H9 (cell line): ENCODE data around the gene KCNH2. TPM values are rescaled to one million over a fixed set of nuclear protein-coding genes. Genes with fewer than 3 reads are reported as not detected.

Source experiments
- DNase-seq: peaks from one replicate; pipeline ENCODE4 v3.0.0-alpha.2; 2017
- H2AFZ ChIP-seq: one replicate; pipeline ENCODE4 v1.6.1; 2013; ENCODE audit warnings: mild to moderate bottlenecking, low read length, control low read depth, moderate library complexity
- H2AK5ac ChIP-seq: 2 replicates; pipeline ENCODE4 v1.6.1; 2013; ENCODE audit warnings: low read length, control low read depth, mixed read lengths; ENCODE audit not compliant: insufficient read length
- H2BK120ac ChIP-seq: one replicate; pipeline ENCODE4 v1.6.1; 2013; ENCODE audit warnings: low read depth, mild to moderate bottlenecking, low read length, control low read depth, inconsistent platforms; ENCODE audit not compliant: poor library complexity, severe bottlenecking
- H2BK12ac ChIP-seq: 2 replicates; pipeline ENCODE4 v1.6.1; 2013; ENCODE audit warnings: low read length, control low read depth, mixed read lengths, low read depth; ENCODE audit not compliant: insufficient read length
- H2BK15ac ChIP-seq: 2 replicates; pipeline ENCODE4 v1.6.1; 2013; ENCODE audit warnings: low read depth, low read length, control low read depth
- H2BK20ac ChIP-seq: one replicate; pipeline ENCODE4 v1.6.1; 2013; ENCODE audit warnings: low read depth, mild to moderate bottlenecking, low read length, control low read depth, inconsistent platforms; ENCODE audit not compliant: poor library complexity, severe bottlenecking
- H2BK5ac ChIP-seq: 2 replicates; pipeline ENCODE4 v1.6.1; 2013; ENCODE audit warnings: low read length, control low read depth, mixed read lengths; ENCODE audit not compliant: insufficient read length
- H3K14ac ChIP-seq: 2 replicates; pipeline ENCODE4 v1.6.1; 2013; ENCODE audit warnings: low read length, control low read depth; ENCODE audit not compliant: insufficient read depth
- H3K18ac ChIP-seq: 2 replicates; pipeline ENCODE4 v1.6.1; 2013; ENCODE audit warnings: low read depth, mild to moderate bottlenecking, mixed read lengths, low read length, control low read depth; ENCODE audit not compliant: insufficient read length
- H3K23ac ChIP-seq: 2 replicates; pipeline ENCODE4 v1.6.1; 2013; ENCODE audit warnings: low read length, control low read depth, mixed read lengths, low read depth; ENCODE audit not compliant: insufficient read length
- H3K23me2 ChIP-seq: 2 replicates; pipeline ENCODE4 v1.6.1; 2013; ENCODE audit warnings: low read depth, mild to moderate bottlenecking, mixed read lengths, low read length, control low read depth; ENCODE audit not compliant: insufficient read length, poor library complexity, severe bottlenecking
- H3K27ac ChIP-seq: 2 replicates; pipeline ENCODE4 v1.5.1; 2013; ENCODE audit warnings: low read length, control low read depth, mixed read lengths, low read depth; ENCODE audit not compliant: insufficient read length
- H3K27me3 ChIP-seq: 2 replicates; pipeline ENCODE4 v1.6.1; 2013; ENCODE audit warnings: low read length, control low read depth, inconsistent platforms; ENCODE audit not compliant: insufficient read depth
- H3K4ac ChIP-seq: 2 replicates; pipeline ENCODE4 v1.6.1; 2013; ENCODE audit warnings: low read depth, mild to moderate bottlenecking, control low read depth, inconsistent platforms, low read length, moderate library complexity
- H3K4me1 ChIP-seq: 2 replicates; pipeline ENCODE4 v1.6.1; 2013; ENCODE audit warnings: low read length, control low read depth, inconsistent platforms; ENCODE audit not compliant: insufficient read depth
- H3K4me2 ChIP-seq: 2 replicates; pipeline ENCODE4 v1.6.1; 2013; ENCODE audit warnings: low read length, control low read depth, mixed read lengths; ENCODE audit not compliant: insufficient read length, insufficient read depth
- H3K56ac ChIP-seq: 2 replicates; pipeline ENCODE4 v1.6.1; 2013; ENCODE audit warnings: low read depth, mild to moderate bottlenecking, mixed read lengths, low read length, control low read depth; ENCODE audit not compliant: insufficient read length
- H3K79me1 ChIP-seq: 2 replicates; pipeline ENCODE4 v1.6.1; 2013; ENCODE audit warnings: low read depth, mild to moderate bottlenecking, moderate library complexity, low read length, control low read depth, inconsistent platforms; ENCODE audit not compliant: insufficient read depth, poor library complexity, severe bottlenecking
- H3K79me2 ChIP-seq: 2 replicates; pipeline ENCODE4 v1.6.1; 2013; ENCODE audit warnings: low read length, control low read depth, inconsistent platforms; ENCODE audit not compliant: insufficient read depth
- H3K9ac ChIP-seq: 2 replicates; pipeline ENCODE4 v1.6.1; 2013; ENCODE audit warnings: low read length, control low read depth, mixed read lengths; ENCODE audit not compliant: insufficient read length; ENCODE audit errors: extremely low read depth
- H3K9me3 ChIP-seq: one replicate; pipeline ENCODE4 v1.6.1; 2013; ENCODE audit warnings: low read depth, low read length, inconsistent platforms; ENCODE audit not compliant: control insufficient read depth
- H3T11ph ChIP-seq: one replicate; pipeline ENCODE4 v1.6.1; 2013; ENCODE audit warnings: mild to moderate bottlenecking, low read length, control low read depth, inconsistent platforms
- H4K20me1 ChIP-seq: one replicate; pipeline ENCODE4 v1.6.1; 2013; ENCODE audit not compliant: control insufficient read depth, insufficient read length, insufficient read depth
- H4K5ac ChIP-seq: 2 replicates; pipeline ENCODE4 v1.6.1; 2013; ENCODE audit warnings: low read depth, mild to moderate bottlenecking, mixed read lengths, low read length, control low read depth; ENCODE audit not compliant: insufficient read length
- H4K8ac ChIP-seq: replicated peaks from 2 replicates; pipeline ENCODE4 v1.6.1; 2013; ENCODE audit warnings: low read length, control low read depth, mixed read lengths, low read depth; ENCODE audit not compliant: insufficient read length
- H4K91ac ChIP-seq: 2 replicates; pipeline ENCODE4 v1.6.1; 2013; ENCODE audit warnings: low read depth, mild to moderate bottlenecking, moderate library complexity, mixed read lengths, low read length, control low read depth; ENCODE audit not compliant: insufficient read length
- H3K27ac Mint-ChIP-seq, 3 experiments: 2 replicates in 2 of 3; 3 replicates in 1 of 3; pipeline ENCODE4 v1.8.0; 2020 to 2021; ENCODE audit warnings: mixed read lengths in 3 of 3, mild to moderate bottlenecking in 1 of 3, moderate library complexity in 1 of 3
- H3K27me3 Mint-ChIP-seq: 2 replicates; pipeline ENCODE4 v1.8.0; 2021; ENCODE audit warnings: low read depth, mild to moderate bottlenecking, moderate library complexity, mixed read lengths
- H3K36me3 Mint-ChIP-seq, 3 experiments: 2 replicates in 2 of 3; 3 replicates in 1 of 3; pipeline ENCODE4 v1.8.0; 2020 to 2021; ENCODE audit warnings: low read depth in 3 of 3, mixed read lengths in 3 of 3; ENCODE audit not compliant: insufficient read depth in 1 of 3
- H3K4me1 Mint-ChIP-seq, 2 experiments: 2 replicates each; pipeline ENCODE4 v1.8.0; 2020; ENCODE audit warnings: mixed read lengths in 2 of 2
- H3K4me3 Mint-ChIP-seq, 2 experiments: 2 replicates in 1 of 2; 3 replicates in 1 of 2; pipeline ENCODE4 v1.8.0; 2020 to 2021; ENCODE audit warnings: mild to moderate bottlenecking in 2 of 2, mixed read lengths in 2 of 2, moderate library complexity in 1 of 2
- H3K9me3 Mint-ChIP-seq, 2 experiments: 2 replicates in 1 of 2; 3 replicates in 1 of 2; pipeline ENCODE4 v1.8.0; 2020; ENCODE audit warnings: mild to moderate bottlenecking in 2 of 2, mixed read lengths in 2 of 2, moderate library complexity in 1 of 2
- WGBS: extraction: QIAGEN DNeasy Blood & Tissue Kit; methylation state at CpG from one replicate; pipeline ENCODE4 v1.1.7; 2013; ENCODE audit warnings: missing lambda C conversion rate, low lambda C conversion rate, mixed read lengths; ENCODE audit not compliant: insufficient read length; ENCODE audit errors: extremely low coverage; 5-methylcytosine and 5-hydroxymethylcytosine counted together
- total RNA-seq: library from RNA; stranded (reverse); gene quantifications from 2 replicates; pipeline ENCODE4 v1.2.1, GENCODE V29; 2021
- TF ChIP-seq, protein P1 (sequence below): fragments of 200-600 bp; sonication (generic); conservative IDR thresholded peaks from 3 replicates; pipeline ENCODE4 v1.8.0; 2021; ENCODE audit warnings: antibody characterized with exemption, mild to moderate bottlenecking

Gene KCNH2
- total RNA-seq, 1 experiment from 2014 or later: 4.5 TPM

DNA sequence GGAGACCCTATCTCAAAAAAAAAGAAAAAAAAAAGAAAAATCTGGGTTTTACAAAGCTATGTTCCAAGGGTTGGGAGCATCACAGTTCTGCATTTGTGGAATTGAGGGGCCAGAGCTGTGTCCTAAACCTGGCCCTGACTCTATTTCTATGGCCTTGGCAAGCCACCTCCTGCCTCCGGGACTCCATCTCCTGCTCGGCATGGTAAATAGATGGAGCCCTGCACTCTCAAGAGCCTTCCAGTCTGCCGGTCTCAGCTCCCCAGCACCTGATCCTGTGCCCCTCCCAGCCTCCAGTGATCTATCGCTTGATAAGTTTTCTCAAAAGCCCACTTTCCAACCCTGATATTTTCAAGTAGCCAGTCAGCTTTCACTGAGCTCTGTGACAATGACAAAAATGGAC lies 43.0 kb downstream of the KCNH2 start:
- no peak overlapping the region for H3K9ac ChIP-seq
- no CpG with 5 or more reads among the region's 4 CpGs for WGBS
- no peak overlapping the region for H4K91ac ChIP-seq
- Mint-ChIP-seq H3K27me3 (peaks cover 12% of the 10 kb centered on the region), H3K9me3 (no peaks in the 10 kb centered on the region), H3K36me3 (no peaks in the 10 kb centered on the region), H3K4me1 (no peaks in the 10 kb centered on the region), H3K4me3 (no peak overlapping the region), H3K27ac (no peak overlapping the region)
- H3K23ac ChIP-seq: no peak overlapping the region
- H3K9me3 ChIP-seq: no peaks in the 10 kb centered on the region
- no peak overlapping the region for H2BK15ac ChIP-seq
- TF ChIP-seq, protein P1, sequence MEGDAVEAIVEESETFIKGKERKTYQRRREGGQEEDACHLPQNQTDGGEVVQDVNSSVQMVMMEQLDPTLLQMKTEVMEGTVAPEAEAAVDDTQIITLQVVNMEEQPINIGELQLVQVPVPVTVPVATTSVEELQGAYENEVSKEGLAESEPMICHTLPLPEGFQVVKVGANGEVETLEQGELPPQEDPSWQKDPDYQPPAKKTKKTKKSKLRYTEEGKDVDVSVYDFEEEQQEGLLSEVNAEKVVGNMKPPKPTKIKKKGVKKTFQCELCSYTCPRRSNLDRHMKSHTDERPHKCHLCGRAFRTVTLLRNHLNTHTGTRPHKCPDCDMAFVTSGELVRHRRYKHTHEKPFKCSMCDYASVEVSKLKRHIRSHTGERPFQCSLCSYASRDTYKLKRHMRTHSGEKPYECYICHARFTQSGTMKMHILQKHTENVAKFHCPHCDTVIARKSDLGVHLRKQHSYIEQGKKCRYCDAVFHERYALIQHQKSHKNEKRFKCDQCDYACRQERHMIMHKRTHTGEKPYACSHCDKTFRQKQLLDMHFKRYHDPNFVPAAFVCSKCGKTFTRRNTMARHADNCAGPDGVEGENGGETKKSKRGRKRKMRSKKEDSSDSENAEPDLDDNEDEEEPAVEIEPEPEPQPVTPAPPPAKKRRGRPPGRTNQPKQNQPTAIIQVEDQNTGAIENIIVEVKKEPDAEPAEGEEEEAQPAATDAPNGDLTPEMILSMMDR: no peak
- DNase-seq: no peak
- 0 out of 2 replicates have a peak, but pooled peaks cover 1% of the 10 kb centered on the region for H3K79me2 ChIP-seq
- no peak overlapping the region for H3K18ac ChIP-seq
- no peak overlapping the region for H3K4me2 ChIP-seq
- no peaks in the 10 kb centered on the region for H3K23me2 ChIP-seq
- H3K4me1 ChIP-seq: no peaks in the 10 kb centered on the region
- no peak overlapping the region for H3K56ac ChIP-seq
- no peak overlapping the region for H3K4ac ChIP-seq
- H2BK5ac ChIP-seq: no peak overlapping the region
- no peak overlapping the region for H4K8ac ChIP-seq
- no peak overlapping the region for H2AFZ ChIP-seq
- no peaks in the 10 kb centered on the region for H3K79me1 ChIP-seq
- no peak overlapping the region for H3K27ac ChIP-seq
- H2BK12ac ChIP-seq: no peak overlapping the region
- H4K5ac ChIP-seq: no peak overlapping the region
- H4K20me1 ChIP-seq: no peaks in the 10 kb centered on the region
- H3K14ac ChIP-seq: no peak overlapping the region
- H2BK20ac ChIP-seq: no peak overlapping the region
- H3K27me3 ChIP-seq: no peaks in the 10 kb centered on the region
- no peak overlapping the region for H2AK5ac ChIP-seq
- H3T11ph ChIP-seq: no peak overlapping the region
- H2BK120ac ChIP-seq: no peak overlapping the region
